Uterus (tissue), 4 donors: ENCODE results near the gene INPP5A. TPM values are rescaled to one million over a fixed set of nuclear protein-coding genes. Genes with fewer than 3 reads are reported as not detected.

Experiments
- DNase-seq, 2 donors: peaks; one replicate each; pipeline ENCODE4 v3.0.0-alpha.2; 2019 to 2020
- H3K27ac ChIP-seq, 2 donors: fragments of 200-600 bp; sonication (generic); 1 replicate in 1 of 2; 2 replicates in 1 of 2; pipeline ENCODE4 v1.5.1; 2016 to 2018
- H3K27me3 ChIP-seq, 2 donors: fragments of 200-600 bp; sonication (generic); one replicate each; pipeline ENCODE4 v1.5.1; 2018 to 2019; ENCODE audit warnings: control low read depth in 1 of 2
- H3K36me3 ChIP-seq, 2 donors: fragments of 200-600 bp; sonication (generic); one replicate each; pipeline ENCODE4 v1.5.1; 2019; ENCODE audit warnings: control low read depth in 1 of 2
- H3K4me1 ChIP-seq, 2 donors: fragments of 200-600 bp; sonication (generic); one replicate each; pipeline ENCODE4 v1.5.1; 2018 to 2019; ENCODE audit warnings: control low read depth in 1 of 2
- H3K4me3 ChIP-seq, 2 donors: fragments of 200-600 bp; sonication (generic); 1 replicate in 1 of 2; 2 replicates in 1 of 2; pipeline ENCODE4 v1.5.1; 2018 to 2019; ENCODE audit warnings: mild to moderate bottlenecking in 1 of 2
- H3K9me3 ChIP-seq, 2 donors: fragments of 200-600 bp; sonication (generic); one replicate each; pipeline ENCODE4 v1.5.1; 2019; ENCODE audit warnings: control low read depth in 1 of 2
- CTCF ChIP-seq, 4 experiments: fragments of 200-600 bp in 2 of 4; fragments of 450-650 bp in 2 of 4; sonication (generic) in 2 of 4; IDR thresholded peaks; one replicate each; pipeline ENCODE4 v1.5.1; 2016 to 2019; ENCODE audit warnings: antibody characterized with exemption in 4 of 4, mild to moderate bottlenecking in 2 of 4, moderate library complexity in 1 of 4
- POLR2A ChIP-seq, 2 donors: fragments of 450-650 bp; IDR thresholded peaks; one replicate each; pipeline ENCODE4 v1.6.1; 2016; ENCODE audit warnings: antibody characterized with exemption in 2 of 2, mild to moderate bottlenecking in 1 of 2, moderate library complexity in 1 of 2
- intact Hi-C: fragments of 100-400 bp; cut with DNase I; formaldehyde crosslinking; loops from one replicate; pipeline ENCODE4 v1.15.1; 2023; ENCODE audit warnings: low total_unique reads
- total RNA-seq, 4 donors: library from RNA; depleted of rRNA in 3 of 4; stranded (reverse); fragments of >200 nt in 3 of 4; gene quantifications; one replicate each; pipeline versions ENCODE4 v1.1.0 to v1.2.4, GENCODE V29; 2014 to 2023
- donor health status: DM: yes; HTN: yes; CAD: no.

Gene INPP5A
- total RNA-seq, 4 donors from 2014 or later = 22.5 to 160 (median 93.2) TPM

GRCh38 chr10:132705943-132706342 lies 168.4 kb downstream of the INPP5A start:
- Histone ChIP-seq H3K4me1 (peaks cover 0 to 3% of the 10 kb centered on the region in 2 donors), H3K36me3 (no peaks in the 10 kb centered on the region)
- intact Hi-C loops = no loop called here

GRCh38 chr10:132706701-132707100 lies 169.1 kb downstream of the INPP5A start:
- H3K27me3 ChIP-seq = no peaks in the 10 kb centered on the region
- DNase-seq = no peak
- H3K4me3 ChIP-seq = no peak overlapping the region
- H3K27ac ChIP-seq = no peak overlapping the region
- TF ChIP-seq POLR2A (IDR thresholded peaks at IDR 0.05) (no peak), CTCF (IDR thresholded peaks at IDR 0.05) (no peak)
- no peaks in the 10 kb centered on the region for H3K36me3 ChIP-seq
- peaks cover 0 to 6% of the 10 kb centered on the region in 2 donors for H3K9me3 ChIP-seq
- intact Hi-C loops = no loop called here
- no peaks in the 10 kb centered on the region for H3K4me1 ChIP-seq

More at GRCh38 chr10:132705943-132706342, 168.4 kb downstream of the INPP5A start:
- no peak overlapping the region for H3K27ac ChIP-seq
- H3K9me3 ChIP-seq = peaks cover 0 to 6% of the 10 kb centered on the region in 2 donors
- H3K27me3 ChIP-seq = no peaks in the 10 kb centered on the region
- TF ChIP-seq CTCF (IDR thresholded peaks at IDR 0.05) (no peak), POLR2A (IDR thresholded peaks at IDR 0.05) (no peak)
- DNase-seq = no peak
- no peak overlapping the region for H3K4me3 ChIP-seq

- Histone ChIP-seq H3K4me3 (no peak overlapping the region), H3K4me1 (no peaks in the 10 kb centered on the region), H3K27ac (no peak overlapping the region), H3K9me3 (peaks cover 0 to 6% of the 10 kb centered on the region in 2 donors), H3K27me3 (no peaks in the 10 kb centered on the region), H3K36me3 (no peaks in the 10 kb centered on the region)
- TF ChIP-seq CTCF (IDR thresholded peaks at IDR 0.05) (no peak), POLR2A (IDR thresholded peaks at IDR 0.05) (no peak)
- DNase-seq = no peak
- intact Hi-C loops = no loop called here
Observed at GRCh38 chr10:132707121-132707775, 169.7 kb downstream of the INPP5A start.

- TF ChIP-seq POLR2A (IDR thresholded peaks at IDR 0.05) (no peak), CTCF (IDR thresholded peaks at IDR 0.05) (no peak)
- DNase-seq = no peak
- Histone ChIP-seq H3K9me3 (peaks cover 0 to 6% of the 10 kb centered on the region in 2 donors), H3K27ac (no peak overlapping the region), H3K36me3 (no peaks in the 10 kb centered on the region), H3K4me1 (no peaks in the 10 kb centered on the region), H3K4me3 (no peak overlapping the region), H3K27me3 (no peaks in the 10 kb centered on the region)
- intact Hi-C loops = no loop called here
Observed at GRCh38 chr10:132707776-132708171, 170.2 kb downstream of the INPP5A start.

GRCh38 chr10:132708441-132708840 lies 170.9 kb downstream of the INPP5A start:
- Histone ChIP-seq H3K27me3 (no peaks in the 10 kb centered on the region), H3K4me3 (no peak overlapping the region), H3K27ac (no peak overlapping the region), H3K9me3 (peaks cover 0 to 6% of the 10 kb centered on the region in 2 donors), H3K36me3 (no peaks in the 10 kb centered on the region), H3K4me1 (no peaks in the 10 kb centered on the region)
- no peak for DNase-seq
- TF ChIP-seq POLR2A (IDR thresholded peaks at IDR 0.05) (no peak), CTCF (IDR thresholded peaks at IDR 0.05) (no peak)
- intact Hi-C loops = no loop called here
